Measurements from ENCODE around the gene PPP1R1A. TPM values are rescaled to one million over a fixed set of nuclear protein-coding genes. Genes with fewer than 3 reads are reported as not detected.
A peak's percentile ranks its signal among the peaks of the same experiment; 100 is the strongest.

Gene PPP1R1A
- total RNA-seq, 1 experiment from 2014 or later, result 8.5 TPM

DNA sequence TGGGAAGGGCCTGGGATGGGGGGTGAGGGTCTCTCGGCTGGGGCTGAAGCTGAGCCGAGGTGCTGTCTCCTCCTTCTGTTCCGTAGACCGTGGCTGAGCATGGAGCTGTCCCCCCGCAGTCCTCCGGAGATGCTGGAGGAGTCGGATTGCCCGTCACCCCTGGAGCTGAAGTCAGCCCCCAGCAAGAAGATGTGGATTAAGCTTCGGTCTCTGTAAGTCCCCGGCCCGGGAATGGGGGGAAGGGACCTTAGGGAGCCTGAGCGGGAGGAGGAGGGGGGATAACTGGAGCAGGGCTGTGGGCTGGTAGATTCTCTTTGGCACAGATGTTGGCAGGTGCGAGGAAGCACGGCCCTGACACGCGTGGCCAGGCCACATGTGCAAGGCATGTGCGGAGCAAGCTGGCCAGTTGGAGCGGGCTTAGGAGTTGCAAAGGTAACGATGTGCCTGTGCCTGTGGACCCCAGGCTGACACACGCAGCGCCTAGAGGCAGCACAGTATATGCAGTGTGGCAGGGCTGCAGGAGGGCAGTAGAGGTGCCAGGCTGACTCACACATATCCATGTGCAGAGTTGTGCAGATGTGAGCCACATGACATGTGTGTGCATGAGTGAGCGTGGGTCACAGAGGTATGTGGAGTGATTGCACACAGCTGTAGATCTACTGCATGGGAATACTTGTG is 38.5 kb downstream of the PPP1R1A start:
- no peak overlapping the region for H3K27ac ChIP-seq (ENCODE audit: insufficient read length, low read depth, low read length)
- H3K4me2 ChIP-seq (ENCODE audit: insufficient read depth, insufficient read length, low read length), result peak overlapping the region; percentile 74
- H3K27me3 Mint-ChIP-seq (ENCODE audit: low read depth), result no peaks in the 10 kb centered on the region; the same call in none of the 2 replicates
- H3K27ac Mint-ChIP-seq, result peak overlapping the region in 1 of 3 experiments; percentile 45; a peak in 2 of 7 replicates
- no peak overlapping the region for H2AFZ ChIP-seq (ENCODE audit: low read length)
- no peak overlapping the region for H4K8ac ChIP-seq (replicated peaks; ENCODE audit: insufficient read length, low read depth, low read length)
- H3K9ac ChIP-seq (ENCODE audit: extremely low read depth, insufficient read length, low read length), result no peak overlapping the region
- no peaks in the 10 kb centered on the region for H3K79me2 ChIP-seq (ENCODE audit: insufficient read depth, low read length)
- DNase-seq, result no peak
- no peak overlapping the region for H2BK120ac ChIP-seq (ENCODE audit: low read depth, low read length, poor library complexity, severe bottlenecking)
- no peak overlapping the region for H2BK5ac ChIP-seq (ENCODE audit: insufficient read length, low read length)
- peak overlapping the region; percentile 63 to 84 for H3K4me3 Mint-ChIP-seq
- no peak overlapping the region for H2BK12ac ChIP-seq (ENCODE audit: insufficient read length, low read depth, low read length)
- H3K23ac ChIP-seq (ENCODE audit: insufficient read length, low read depth, low read length), result no peak overlapping the region
- no peaks in the 10 kb centered on the region; a peak in 1 of 5 replicates for H3K9me3 Mint-ChIP-seq
- H3K4me1 ChIP-seq (ENCODE audit: insufficient read depth, low read length), result no peaks in the 10 kb centered on the region
- no peak overlapping the region for H3K18ac ChIP-seq (ENCODE audit: insufficient read length, low read depth, low read length)
- no peaks in the 10 kb centered on the region for H3K9me3 ChIP-seq (ENCODE audit: control insufficient read depth, low read depth, low read length)
- H3K56ac ChIP-seq (ENCODE audit: insufficient read length, low read depth, low read length), result no peak overlapping the region
- H3T11ph ChIP-seq (ENCODE audit: low read length), result no peak overlapping the region
- no peak overlapping the region for H2AK5ac ChIP-seq (ENCODE audit: insufficient read length, low read length)
- no peak overlapping the region for H4K5ac ChIP-seq (ENCODE audit: insufficient read length, low read depth, low read length)
- H3K4ac ChIP-seq (ENCODE audit: low read depth, low read length), result no peak overlapping the region
- no CpG with 5 or more reads among the region's 22 CpGs for WGBS (ENCODE audit: extremely low coverage, insufficient read length, low lambda C conversion rate)
- no peaks in the 10 kb centered on the region for H4K20me1 ChIP-seq (ENCODE audit: control insufficient read depth, insufficient read depth, insufficient read length)
- H3K79me1 ChIP-seq (ENCODE audit: insufficient read depth, low read depth, low read length, poor library complexity, severe bottlenecking), result no peaks in the 10 kb centered on the region
- H3K23me2 ChIP-seq (ENCODE audit: insufficient read length, low read depth, low read length, poor library complexity, severe bottlenecking), result peaks cover 15% of the 10 kb centered on the region
- H3K4me1 Mint-ChIP-seq, result peaks cover 21 to 34% of the 10 kb centered on the region in 2 experiments
- no peak overlapping the region; the same call in 1 of the 2 replicates for H3K14ac ChIP-seq (ENCODE audit: insufficient read depth, low read length)
- TF ChIP-seq, protein P1, sequence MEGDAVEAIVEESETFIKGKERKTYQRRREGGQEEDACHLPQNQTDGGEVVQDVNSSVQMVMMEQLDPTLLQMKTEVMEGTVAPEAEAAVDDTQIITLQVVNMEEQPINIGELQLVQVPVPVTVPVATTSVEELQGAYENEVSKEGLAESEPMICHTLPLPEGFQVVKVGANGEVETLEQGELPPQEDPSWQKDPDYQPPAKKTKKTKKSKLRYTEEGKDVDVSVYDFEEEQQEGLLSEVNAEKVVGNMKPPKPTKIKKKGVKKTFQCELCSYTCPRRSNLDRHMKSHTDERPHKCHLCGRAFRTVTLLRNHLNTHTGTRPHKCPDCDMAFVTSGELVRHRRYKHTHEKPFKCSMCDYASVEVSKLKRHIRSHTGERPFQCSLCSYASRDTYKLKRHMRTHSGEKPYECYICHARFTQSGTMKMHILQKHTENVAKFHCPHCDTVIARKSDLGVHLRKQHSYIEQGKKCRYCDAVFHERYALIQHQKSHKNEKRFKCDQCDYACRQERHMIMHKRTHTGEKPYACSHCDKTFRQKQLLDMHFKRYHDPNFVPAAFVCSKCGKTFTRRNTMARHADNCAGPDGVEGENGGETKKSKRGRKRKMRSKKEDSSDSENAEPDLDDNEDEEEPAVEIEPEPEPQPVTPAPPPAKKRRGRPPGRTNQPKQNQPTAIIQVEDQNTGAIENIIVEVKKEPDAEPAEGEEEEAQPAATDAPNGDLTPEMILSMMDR (conservative IDR thresholded peaks at IDR 0.05), result no peak
- H3K27me3 ChIP-seq (ENCODE audit: insufficient read depth, low read length), result peaks cover 42% of the 10 kb centered on the region
- no peaks in the 10 kb centered on the region for H3K36me3 Mint-ChIP-seq (ENCODE audit: insufficient read depth in 1 of 3, low read depth in 3 of 3)
- H4K91ac ChIP-seq (ENCODE audit: insufficient read length, low read depth, low read length), result no peak overlapping the region
- H2BK15ac ChIP-seq (ENCODE audit: low read depth, low read length), result no peak overlapping the region
- H2BK20ac ChIP-seq (ENCODE audit: low read depth, low read length, poor library complexity, severe bottlenecking), result no peak overlapping the region
